Germinal center (tissue), 1 donor: ENCODE measurements around the gene DNAJB1.

Source experiments
- DNase-seq: peaks from one replicate; pipeline ENCODE4 v3.0.0; 2012; ENCODE audit warnings: mixed read lengths, low spot score

Gene DNAJB1

GRCh38 chr19:14496029-14496833 lies 22.0 kb downstream of the DNAJB1 start, which contains the start of gene GIPC1:
TSS of gene GIPC1 (minus strand) at chr19:14496127. CDS start at chr19:14482976, 13,151 bp downstream.
- peak; percentile 98 for DNase-seq

GRCh38 chr19:14495672-14496028 lies 22.5 kb downstream of the DNAJB1 start:
- DNase-seq = no peak

GRCh38 chr19:14494910-14495671 lies 23.1 kb downstream of the DNAJB1 start:
- no peak for DNase-seq

GRCh38 chr19:14494411-14494810 lies 23.8 kb downstream of the DNAJB1 start:
- DNase-seq = no peak

- DNase-seq = no peak
Observed at GRCh38 chr19:14492756-14493337, 25.4 kb downstream of the DNAJB1 start.

- no peak for DNase-seq
Observed at GRCh38 chr19:14487370-14488125, 30.6 kb downstream of the DNAJB1 start.

GRCh38 chr19:14482172-14482941 lies 35.8 kb downstream of the DNAJB1 start:
- no peak for DNase-seq

DNA sequence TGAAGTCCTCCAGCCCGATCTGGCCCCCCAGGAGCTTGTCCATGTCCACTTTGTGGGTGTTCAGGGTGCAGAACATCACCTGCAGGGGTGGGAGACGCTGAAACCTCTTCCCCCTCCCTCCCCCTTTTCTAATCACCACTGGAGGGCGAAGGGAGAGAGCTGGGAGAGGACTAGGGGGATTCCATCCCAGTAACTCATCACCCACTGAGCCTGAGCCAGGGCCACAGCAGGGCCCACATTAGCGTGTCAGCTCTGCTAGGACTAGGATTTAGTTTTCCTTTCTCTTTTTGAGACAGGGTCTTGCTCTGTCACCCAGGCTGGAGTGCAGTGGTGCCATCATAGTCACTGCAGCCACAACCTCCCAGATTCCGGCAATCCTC lies 37.5 kb downstream of the DNAJB1 start:
- DNase-seq = no peak

DNA sequence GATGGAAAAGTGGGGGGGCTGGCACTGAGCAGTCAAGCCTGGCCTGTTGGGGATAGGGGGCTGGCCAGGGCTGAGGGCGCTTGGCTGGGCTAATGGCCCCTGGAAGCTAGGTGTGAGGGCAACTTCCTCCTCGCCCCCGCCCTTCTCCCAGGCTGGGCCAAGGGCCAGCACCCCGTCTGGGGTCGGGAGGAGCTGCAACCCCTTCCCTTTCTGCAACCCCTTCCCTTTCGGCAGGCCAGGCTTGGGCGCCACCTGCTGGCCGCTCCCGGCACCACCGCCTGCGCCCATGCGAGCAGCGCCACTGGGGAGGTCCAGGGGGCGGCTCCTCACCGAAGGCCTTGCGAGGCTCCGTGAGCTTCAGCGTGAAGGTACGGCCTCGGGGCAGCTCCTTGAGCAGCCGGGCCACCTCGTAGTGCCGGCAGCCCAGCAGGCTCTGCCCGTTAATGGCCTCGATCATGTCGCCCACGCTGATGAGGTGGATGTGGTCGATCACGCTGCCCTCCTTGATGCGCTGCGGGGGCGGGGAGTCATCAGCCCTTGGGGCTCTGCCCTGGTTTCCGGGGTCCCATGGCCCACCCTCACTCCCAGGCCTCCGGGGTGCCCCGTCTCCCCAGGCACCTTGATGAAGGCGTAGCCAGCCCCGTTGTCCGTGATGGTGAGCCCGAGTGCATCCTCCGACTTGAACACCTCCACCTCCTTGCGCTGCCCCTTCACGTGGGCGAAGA lies 38.1 kb downstream of the DNAJB1 start:
- DNase-seq = peak; percentile 82

- no peak for DNase-seq
Observed at GRCh38 chr19:14479309-14479974, 38.8 kb downstream of the DNAJB1 start.

DNA sequence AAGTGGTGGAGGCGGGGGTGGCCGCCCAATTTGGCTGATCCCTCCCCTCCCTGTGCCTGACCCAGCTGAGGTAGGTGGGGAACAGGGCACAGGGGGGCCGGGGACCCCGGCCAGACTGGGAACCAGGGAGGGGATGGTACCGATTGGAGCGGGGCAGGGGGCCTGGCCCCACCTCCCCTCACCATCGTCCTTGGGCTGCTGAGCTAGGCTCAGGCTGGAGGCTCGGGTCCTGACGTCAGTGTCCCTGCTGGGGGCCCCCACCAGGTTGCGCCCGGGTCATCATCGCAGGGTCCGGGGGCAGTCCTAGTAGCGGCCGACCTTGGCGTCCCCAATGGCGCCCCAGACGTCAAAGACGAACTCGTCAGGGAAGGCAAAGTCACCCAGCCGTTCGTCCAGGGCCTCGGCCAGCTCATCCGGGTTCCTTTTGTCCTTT lies 40.1 kb downstream of the DNAJB1 start:
- DNase-seq = no peak

GRCh38 chr19:14477418-14478112 lies 40.6 kb downstream of the DNAJB1 start:
- DNase-seq = no peak

DNA sequence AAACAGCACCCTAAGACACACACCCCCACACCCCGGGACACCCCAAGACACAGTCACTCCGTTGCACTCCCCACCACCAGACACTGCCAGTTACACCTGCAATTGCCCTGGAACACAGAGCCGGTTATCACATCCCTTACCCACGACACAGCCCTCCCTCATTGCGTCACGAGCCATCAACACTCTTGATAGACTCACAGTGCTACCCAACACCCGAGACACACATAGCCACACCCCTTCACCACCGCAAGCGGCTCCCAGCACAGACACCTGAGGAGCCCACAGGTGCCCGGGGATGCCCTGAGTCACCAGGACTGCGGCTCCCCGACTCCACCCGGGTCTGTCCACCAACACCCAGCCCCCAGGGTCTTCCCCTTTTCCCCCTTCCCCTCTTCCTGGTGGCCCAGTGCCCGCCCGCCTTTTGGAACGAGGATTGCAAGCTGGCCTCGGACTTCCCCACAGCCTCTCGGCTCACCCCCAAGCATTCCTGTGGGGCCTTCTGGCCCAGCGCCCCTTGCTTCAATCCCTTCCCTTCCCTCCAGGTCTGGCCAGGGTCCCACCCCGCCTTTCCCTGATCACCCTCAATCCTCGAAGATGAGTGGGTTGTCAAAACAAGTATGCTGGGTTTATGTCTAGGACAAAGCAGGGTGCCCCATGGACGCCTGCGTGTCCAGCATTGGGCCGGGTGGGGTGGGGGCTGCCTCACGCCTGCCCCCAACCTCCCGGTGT lies 41.4 kb downstream of the DNAJB1 start:
- DNase-seq = no peak

GRCh38 chr19:14476327-14476672 lies 41.9 kb downstream of the DNAJB1 start:
- no peak for DNase-seq

DNA sequence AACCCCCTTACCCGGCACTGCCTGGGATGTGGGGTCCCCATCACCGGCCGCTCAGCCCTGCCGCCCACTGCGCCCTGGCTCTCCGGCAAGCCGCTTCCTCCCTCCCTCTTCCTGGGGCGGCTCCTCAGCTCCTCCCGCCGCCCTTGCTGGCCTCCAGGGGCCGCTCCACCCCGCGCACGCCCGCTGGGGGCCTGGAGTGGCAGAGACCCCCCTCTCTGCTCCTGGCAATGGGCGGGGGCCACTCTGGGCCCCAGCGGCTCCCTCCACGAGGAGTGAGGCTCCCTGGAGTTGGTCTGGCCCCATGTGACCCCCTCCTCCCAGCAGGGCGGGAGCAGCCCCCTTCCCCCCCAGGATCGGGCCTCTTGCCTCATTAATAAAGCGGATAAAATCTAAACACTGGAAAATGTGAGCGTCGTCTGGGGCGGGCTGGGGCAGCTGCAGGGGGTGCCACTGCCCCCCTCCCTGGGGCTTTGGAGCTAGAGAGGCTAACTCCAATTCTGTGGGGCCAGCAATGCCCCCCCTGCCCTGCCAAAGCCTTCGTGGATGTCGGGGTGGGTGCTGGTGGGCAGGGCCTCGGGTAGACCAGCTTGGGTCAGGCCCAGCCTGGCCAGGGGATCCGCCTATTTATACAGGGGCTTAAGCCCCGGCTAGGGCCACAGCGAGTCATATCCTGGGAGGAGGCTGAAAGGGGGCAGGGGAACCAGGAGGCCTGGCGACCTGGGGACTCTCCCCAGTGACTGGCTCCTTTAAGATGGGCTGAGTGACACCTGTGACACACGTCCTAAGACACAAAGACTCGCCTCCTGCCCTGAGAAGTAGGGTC lies 42.7 kb downstream of the DNAJB1 start, which contains the start of gene PTGER1:
PTGER1 (minus strand) TSS at position 104 of the 823 bp plus-strand sequence. CDS start 1,034 bp downstream, outside the sequence.
- DNase-seq = no peak

DNA sequence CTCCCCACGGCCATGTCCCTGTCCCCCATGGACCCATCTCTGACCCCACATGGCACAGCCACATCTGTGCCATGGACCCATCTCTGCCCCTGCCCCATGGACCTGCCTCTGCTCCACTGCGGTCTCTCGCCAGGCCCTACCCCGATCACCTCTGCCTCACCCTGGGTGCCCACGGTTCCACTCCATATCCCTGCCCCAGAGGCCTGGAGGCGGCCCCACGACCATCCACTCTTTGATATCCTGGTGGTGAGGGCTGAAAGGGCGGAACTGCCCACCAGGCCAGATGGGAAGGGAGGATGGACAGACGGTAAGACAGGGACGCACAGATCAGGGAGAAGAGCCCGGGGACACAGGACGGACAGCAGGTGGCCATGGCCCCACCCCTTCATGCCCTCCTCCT lies 43.4 kb downstream of the DNAJB1 start:
- DNase-seq = no peak

GRCh38 chr19:14473978-14474578 lies 44.1 kb downstream of the DNAJB1 start:
- no peak for DNase-seq
